Right forelimb (tissue), 1 donor: Measurements from ENCODE around the gene EMX1.

Experiments used
- DNase-seq: peaks from one replicate; pipeline ENCODE4 v3.0.0-alpha.2; 2018

EMX1 gene

DNA sequence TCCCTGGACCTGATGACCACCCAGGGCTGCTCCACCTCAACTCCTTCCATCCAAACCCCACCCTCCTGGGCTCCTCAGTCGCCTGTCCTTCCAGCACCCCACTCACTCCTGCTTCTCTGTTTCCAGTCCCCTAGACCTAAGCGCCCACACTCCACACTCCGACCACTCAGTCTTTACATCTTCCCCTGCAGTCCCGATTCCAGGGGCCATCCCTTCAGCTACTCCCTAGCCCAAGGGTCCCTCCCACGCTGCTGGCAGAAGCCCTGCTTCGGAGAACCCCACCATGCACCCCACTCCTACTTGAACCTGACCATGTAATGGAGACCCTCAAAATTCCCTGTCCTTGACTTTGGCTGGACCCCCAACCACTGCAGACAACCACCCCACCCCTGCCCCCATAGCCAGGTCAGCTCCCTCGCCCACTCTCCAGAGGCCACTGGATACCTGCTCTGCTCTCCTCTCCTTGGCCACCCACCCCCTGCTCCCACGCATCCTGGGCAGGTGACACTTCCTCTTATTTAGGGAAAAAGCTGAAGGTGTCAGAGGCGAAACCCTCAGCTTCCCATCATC lies 28.2 kb downstream of the EMX1 start:
- DNase-seq = no peak

DNA sequence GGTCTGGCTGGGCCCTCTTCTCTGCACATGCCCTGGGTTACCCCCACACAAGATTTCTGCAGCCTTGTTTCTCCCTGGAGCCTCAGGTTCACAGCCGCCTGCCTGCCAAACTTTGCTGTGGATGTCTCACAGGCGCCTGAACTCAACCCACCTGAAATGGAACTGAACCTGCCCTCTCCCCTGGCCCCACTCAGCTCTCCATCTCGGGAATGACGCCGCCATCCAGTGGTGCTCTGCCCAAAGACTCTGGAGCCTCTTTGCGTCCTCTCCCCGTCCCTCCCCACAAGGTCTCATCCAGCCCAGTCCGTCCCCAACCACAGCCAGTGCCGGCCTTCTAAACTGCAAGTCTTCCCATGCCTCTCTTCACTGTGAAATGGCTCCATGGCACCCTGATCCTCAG lies 29.1 kb downstream of the EMX1 start:
- no peak for DNase-seq

DNA sequence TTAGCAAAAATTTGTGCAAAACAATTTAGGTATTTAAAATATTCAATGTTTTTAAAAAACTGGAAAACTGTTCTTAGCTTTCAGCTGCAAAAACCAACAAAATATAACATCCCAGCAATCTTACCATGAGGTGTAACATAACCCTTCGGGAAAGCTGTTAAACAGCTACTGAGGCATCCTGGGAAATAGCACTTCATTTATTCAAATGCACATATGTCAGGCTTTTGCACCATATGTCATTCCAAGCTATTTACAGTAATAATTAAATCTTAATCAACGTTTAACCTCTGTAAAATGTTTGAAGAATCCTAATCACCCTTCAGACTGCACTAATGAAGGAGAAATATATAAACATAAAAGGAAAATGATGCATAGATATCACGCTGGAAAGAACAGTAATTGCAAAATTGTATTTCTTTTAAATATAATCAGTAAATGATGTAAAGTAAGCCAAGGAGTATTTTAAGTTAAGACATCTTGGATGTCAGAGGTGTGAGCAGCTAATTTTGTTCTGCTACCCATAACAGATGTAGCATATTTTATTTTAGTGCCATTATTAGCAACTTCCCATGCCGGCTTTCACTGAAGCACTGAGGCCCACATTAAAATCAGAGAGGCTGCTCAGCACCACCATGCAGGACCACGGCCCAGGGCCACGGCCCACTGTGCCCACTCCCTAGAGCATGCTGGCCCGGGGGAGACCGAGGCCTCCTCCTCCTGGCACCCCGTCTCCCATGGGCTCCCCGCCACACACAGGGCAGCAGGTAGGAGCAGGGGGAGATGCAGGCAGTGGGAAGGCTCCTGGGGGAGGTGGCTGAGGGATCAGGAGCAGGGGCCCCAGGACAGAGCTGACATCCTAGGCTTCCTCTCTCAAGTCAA lies 30.9 kb downstream of the EMX1 start:
- no peak for DNase-seq

- DNase-seq = no peak
Measured at GRCh38 chr2:72949045-72949444, 31.7 kb downstream of the EMX1 start.

DNA sequence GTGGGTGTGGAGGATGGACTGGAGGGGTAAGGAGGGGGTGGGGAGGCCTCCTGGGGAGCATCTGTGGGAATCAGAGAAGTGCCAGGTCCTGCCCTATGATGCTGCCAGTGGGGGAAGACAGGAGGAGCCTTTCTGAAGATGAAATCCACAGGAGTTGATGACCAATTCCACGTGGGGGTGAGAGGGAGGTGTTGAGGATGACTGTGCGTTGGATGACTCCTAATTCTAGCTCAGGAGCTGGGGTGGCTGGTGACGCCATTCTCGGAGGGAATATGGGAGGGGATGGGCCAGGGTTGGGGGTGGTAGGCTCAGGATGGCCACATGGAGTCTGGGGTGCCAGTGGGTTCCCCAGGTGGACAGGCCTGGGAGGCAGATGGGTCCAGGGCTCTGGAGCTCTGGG lies 32.3 kb downstream of the EMX1 start:
- no peak for DNase-seq

GRCh38 chr2:72950558-72951255 lies 33.4 kb downstream of the EMX1 start:
- no peak for DNase-seq

- DNase-seq = no peak
Measured at GRCh38 chr2:72951303-72952095, 34.2 kb downstream of the EMX1 start.

GRCh38 chr2:72952110-72952823 lies 34.9 kb downstream of the EMX1 start:
- DNase-seq = no peak

DNA sequence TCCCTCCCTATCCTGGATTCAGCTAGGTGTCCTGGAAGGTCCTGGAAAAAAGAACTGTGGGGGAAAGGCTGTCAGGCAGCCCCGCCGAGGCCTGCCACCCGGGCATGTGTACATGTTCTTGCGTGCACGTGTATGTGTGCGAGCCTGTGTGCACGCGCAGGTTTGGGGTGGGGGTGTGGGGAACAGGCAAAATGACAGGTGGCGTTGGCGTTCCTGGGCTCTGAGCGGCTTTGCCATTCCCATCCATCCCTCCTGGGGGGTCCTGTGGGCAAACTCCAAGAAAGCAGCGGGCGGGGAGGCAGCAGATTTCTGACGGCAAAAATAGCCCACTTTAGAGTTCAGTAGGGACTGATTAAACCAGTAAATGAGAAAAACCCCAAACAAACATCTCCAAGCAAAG lies 35.6 kb downstream of the EMX1 start:
- no peak for DNase-seq

GRCh38 chr2:72953528-72953927 lies 36.2 kb downstream of the EMX1 start:
- no peak for DNase-seq

DNA sequence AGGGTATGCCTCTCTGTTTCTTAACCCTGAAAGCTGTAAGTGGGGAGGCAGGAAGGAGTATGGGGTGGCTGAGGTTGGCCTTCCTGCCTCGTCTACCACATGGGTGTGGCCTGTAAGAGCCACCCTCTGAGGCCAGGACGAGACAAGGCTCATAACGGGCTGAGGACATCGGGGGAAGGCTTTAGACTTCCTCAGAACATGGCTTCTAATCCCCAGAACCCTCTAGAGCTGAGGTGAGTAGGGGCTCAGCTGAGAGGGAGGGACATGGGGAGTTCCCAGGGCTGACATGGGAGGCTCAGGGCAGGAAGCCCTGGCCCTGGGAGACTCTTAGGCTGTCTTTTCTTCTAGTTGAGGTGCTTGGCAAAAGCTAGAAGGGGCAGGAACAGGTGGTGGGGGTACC lies 36.7 kb downstream of the EMX1 start:
- no peak for DNase-seq

GRCh38 chr2:72954376-72955227 lies 37.3 kb downstream of the EMX1 start:
- no peak for DNase-seq

DNA sequence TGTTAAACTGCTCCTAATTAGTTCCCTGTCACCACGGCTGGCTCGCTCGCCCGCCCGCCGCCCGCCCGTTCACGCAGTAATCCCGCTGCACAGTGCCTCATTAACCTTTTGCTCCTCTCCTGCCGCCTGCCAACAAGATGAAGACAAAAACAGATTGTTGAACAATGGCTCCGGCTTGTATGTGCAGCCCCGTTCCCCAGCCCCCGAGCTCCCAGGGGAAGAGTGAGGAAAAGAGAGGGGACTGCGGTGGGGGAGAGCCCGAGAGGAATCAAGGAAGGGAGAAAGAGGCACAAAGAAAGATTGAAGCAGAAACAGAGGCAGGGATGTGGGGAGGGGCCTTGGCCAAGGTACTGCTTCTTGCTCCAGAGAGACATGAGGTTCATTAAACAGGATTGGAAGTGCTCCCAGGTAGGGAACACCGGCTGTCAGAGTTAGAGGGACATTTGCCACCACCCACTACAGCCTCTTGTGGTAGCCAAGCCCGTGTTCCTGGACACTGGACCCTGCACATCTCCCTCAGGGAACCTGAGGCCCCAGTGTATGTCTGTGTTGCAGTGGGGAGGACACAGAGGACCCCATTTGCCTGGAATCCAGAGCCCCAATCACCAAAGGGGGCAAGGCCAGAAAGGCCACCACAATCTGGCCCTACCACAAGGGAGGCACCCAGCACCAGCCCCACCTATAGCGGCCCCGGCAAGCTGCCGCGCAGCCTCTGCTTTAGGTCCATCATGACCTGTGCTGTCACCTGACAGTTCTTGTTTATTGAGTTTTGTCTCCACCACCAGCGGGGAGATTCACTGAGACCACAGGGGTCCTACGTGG lies 38.1 kb downstream of the EMX1 start:
- no peak for DNase-seq

DNA sequence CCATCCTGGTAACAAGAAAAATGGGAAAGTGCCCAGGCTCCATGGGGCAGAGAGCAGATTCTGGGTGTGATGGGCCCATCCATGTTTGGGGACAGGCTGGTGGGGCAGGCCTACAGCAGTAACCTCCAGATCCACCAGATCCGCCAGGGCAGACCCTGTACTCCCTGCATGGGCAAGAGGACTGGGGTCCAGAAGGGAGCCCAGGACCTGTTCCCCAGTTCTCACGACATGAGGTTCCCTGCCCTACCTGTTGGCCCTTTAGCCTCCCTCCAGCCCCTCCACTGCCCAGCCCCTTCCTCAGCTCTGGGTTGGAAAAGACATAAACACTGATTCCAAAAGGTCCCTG lies 38.7 kb downstream of the EMX1 start:
- no peak for DNase-seq

GRCh38 chr2:72956936-72957335 lies 39.6 kb downstream of the EMX1 start:
- DNase-seq = no peak

DNA sequence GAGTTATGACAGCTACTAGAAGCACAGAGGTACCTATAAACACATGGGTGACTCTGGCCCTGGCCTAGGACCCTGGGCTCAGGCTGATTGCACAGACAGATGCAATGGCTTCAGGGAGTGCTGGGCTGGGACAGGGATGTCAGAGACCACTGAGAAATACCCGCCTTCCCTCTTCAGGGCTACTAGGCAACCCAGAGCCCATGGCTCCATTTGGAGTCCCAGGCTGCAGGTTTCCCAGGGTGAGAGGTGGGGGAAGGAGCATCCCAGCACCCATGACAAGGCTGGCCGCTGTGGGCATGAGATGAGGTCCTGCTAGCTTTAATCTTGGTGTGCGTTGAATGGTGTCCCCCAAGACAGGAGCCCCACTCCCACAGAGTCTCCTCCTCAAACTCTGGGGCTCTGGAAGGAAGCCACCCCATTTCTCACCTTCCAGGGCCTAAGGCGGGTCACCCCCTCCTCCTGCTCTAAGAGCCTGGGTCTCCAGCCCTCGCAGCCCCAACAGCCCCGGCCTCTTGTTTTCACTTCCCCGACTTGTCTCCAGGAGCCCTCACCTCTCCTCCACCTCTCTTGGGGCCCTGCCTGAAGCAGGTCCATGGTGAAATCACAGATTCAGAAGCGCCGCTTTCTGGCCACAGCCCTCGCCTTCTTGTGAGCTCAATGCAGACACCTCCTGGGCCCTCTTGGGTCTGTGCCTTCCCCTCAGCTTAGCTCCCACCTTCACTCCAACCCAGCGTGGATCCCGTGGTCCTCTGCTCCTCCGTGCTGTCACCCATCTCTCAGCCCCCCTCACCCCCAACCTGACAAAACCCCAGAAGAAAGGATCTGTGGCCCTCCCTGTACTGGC lies 41.4 kb downstream of the EMX1 start:
- DNase-seq = no peak

DNA sequence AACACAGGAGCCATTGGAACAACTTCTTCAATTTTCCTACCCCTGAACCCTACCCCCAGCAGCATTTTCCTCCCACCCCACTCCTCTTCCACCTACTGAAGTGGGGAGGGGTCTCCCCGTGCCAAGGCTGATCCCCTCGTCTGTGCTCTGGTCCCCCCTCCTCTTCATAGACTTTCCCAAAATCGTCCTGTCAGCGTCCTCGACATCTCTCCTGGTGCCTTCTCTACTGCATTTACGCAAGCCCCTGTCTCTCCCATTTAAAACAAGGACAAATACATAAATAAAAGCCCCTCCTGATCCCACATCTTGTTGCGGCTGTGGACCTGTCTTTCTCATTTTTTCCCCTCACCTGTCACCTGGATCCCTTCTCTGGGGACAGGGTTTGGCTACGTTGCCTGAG lies 42.2 kb downstream of the EMX1 start:
- DNase-seq = no peak

- DNase-seq = no peak
Measured at GRCh38 chr2:72959995-72960981, 43.0 kb downstream of the EMX1 start.
